Right cardiac atrium (tissue), 5 donors: ENCODE results near the gene ACER3. TPM values are rescaled to one million over a fixed set of nuclear protein-coding genes. Genes with fewer than 3 reads are reported as not detected.
"Not testable (repeated sequence)": the region's sequence is repeated elsewhere in the genome, so short reads cannot be mapped to it uniquely, and the experiment has no call there.

Experiments used
- ATAC-seq, 2 donors: fragments of 200-7000 bp; cut with Tn5 transposase; one replicate each; pipeline versions ENCODE4 v1.8.0 to v1.9.1; 2020; ENCODE audit warnings: moderate library complexity in 2 of 2, mild to moderate bottlenecking in 1 of 2
- DNase-seq, 3 donors: peaks; one replicate each; pipeline ENCODE4 v3.0.0-alpha.2; 2020
- H3K27ac ChIP-seq: one replicate; pipeline ENCODE4 v1.5.1; 2013; ENCODE audit warnings: mild to moderate bottlenecking, low read length, control low read depth, moderate library complexity
- H3K27me3 ChIP-seq: one replicate; pipeline ENCODE4 v1.6.1; 2013; ENCODE audit not compliant: control insufficient read depth, insufficient read depth
- H3K4me1 ChIP-seq: one replicate; pipeline ENCODE4 v1.6.1; 2013; ENCODE audit warnings: low read length; ENCODE audit not compliant: control insufficient read depth, insufficient read depth
- H3K4me3 ChIP-seq: one replicate; pipeline ENCODE4 v1.5.1; 2013; ENCODE audit warnings: low read length, control low read depth
- H3K9me3 ChIP-seq: one replicate; pipeline ENCODE4 v1.6.1; 2013; ENCODE audit warnings: low read length; ENCODE audit not compliant: control insufficient read depth
- WGBS: extraction: QIAGEN DNeasy Blood & Tissue Kit; methylation state at CpG from one replicate; pipeline ENCODE4 v1.1.7; 2013; 5-methylcytosine and 5-hydroxymethylcytosine counted together
- intact Hi-C, 4 donors: fragments of 100-400 bp; cut with DNase I; formaldehyde crosslinking; loops; one replicate each; pipeline versions ENCODE4 v1.11.0 to v1.14.0; 2022 to 2023
- polyA plus RNA-seq: library from polyadenylated mRNA; stranded (reverse); fragments of 200-250 nt; gene quantifications from one replicate; pipeline ENCODE4 v1.2.3, GENCODE V29; 2013
- total RNA-seq, 4 donors: library from RNA; stranded (reverse); fragmentation: NEBNext Ultra II Directional; extraction: Animal tissue kit (Norgen Biotek cat#: 25700); gene quantifications; one replicate each; pipeline ENCODE4 v1.2.1, GENCODE V29; 2021
- donor health status: healthy with polysubstance abuse.
- donor health status: DM: no; HTN: yes; CAD: no.
- donor health status: DM: no; HTN: no; CAD: no.
- donor health status: DM: no; HTN: yes; CAD: no; lungs with severe emphysema.
- donor health status: DM: yes; HTN: yes; CAD: no.

Gene ACER3
- total and polyA plus RNA-seq, 5 donors: 4.1 to 16.1 (median 12.1) TPM

DNA sequence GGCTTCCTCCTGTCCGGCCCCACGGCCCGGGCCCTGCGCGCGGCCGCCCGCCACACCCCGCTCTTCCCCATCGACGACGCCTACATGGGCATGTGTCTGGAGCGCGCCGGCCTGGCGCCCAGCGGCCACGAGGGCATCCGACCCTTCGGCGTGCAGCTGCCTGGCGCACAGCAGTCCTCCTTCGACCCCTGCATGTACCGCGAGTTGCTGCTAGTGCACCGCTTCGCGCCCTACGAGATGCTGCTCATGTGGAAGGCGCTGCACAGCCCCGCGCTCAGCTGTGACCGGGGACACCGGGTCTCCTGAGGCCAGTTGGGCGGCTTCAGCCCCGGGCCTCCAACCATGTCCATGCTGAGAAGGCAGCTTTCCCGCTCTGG is 179.7 kb downstream of the ACER3 start:
- ATAC-seq: no peak
- no peak for DNase-seq
- Histone ChIP-seq H3K27me3 (no peaks in the 10 kb centered on the region), H3K27ac (no peak overlapping the region), H3K4me3 (no peak overlapping the region), H3K9me3 (no peaks in the 10 kb centered on the region), H3K4me1 (peaks cover 5% of the 10 kb centered on the region)
- intact Hi-C loops: loop anchor here in 2 of 4 donors (10.0 kb wide), 1 partner anchor 144 kb away; no protein-coding TSS in a partner anchor
- WGBS: 66% methylated on average over 37 of the region's 37 CpGs

- WGBS: 92% methylated on average over 13 of the region's 13 CpGs
- intact Hi-C loops: loop anchor here in 2 of 4 donors (10.0 kb wide), 1 partner anchor 144 kb away; no protein-coding TSS in a partner anchor
- no peaks in the 10 kb centered on the region for H3K27me3 ChIP-seq
These were observed 180.2 kb downstream of the ACER3 start for GRCh38 chr11:77040889-77041288.

DNA sequence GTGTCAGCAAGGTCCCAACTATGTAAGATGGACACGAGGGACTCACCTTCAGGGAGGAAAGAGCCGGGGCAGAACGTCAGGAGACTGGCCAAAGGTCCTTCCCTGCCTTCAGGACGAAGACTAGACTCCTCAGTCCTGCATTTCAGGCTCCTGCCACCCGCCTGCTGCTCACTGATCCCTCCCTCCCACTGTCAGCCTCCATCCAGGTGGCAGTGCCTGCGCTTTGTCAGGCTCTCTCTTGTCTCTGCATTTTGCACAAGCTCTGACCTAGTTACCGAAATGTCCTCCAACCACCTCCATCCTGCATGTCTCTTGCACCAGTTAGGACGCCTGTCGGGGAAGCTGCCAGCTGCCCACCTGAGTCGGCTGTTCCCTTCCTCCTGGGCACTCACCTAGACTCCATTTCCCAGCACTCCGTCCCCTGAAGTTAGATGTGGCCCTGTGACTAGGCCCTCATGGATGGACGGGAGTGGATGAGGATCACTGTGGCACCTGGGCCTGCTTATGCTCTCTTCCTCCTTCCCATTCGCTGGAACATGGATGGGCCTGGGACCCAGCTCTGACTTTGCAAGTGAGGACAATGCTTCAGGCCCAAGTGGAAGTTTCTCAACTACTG is 181.5 kb downstream of the ACER3 start:
- WGBS: 88% methylated on average over 13 of the region's 13 CpGs
- Histone ChIP-seq H3K4me1 (peaks cover 5% of the 10 kb centered on the region), H3K27me3 (no peaks in the 10 kb centered on the region), H3K27ac (no peak overlapping the region), H3K4me3 (no peak overlapping the region), H3K9me3 (no peaks in the 10 kb centered on the region)
- ATAC-seq (no peak), DNase-seq (peak in 1 of 3 donors; percentile 37)
- intact Hi-C loops: loop anchor here in 2 of 4 donors (10.0 kb wide), 1 partner anchor 143 kb away; no protein-coding TSS in a partner anchor

More at GRCh38 chr11:77040889-77041288, 180.2 kb downstream of the ACER3 start:
- no peak overlapping the region for H3K27ac ChIP-seq
- peaks cover 5% of the 10 kb centered on the region for H3K4me1 ChIP-seq
- ATAC-seq (no peak), DNase-seq (no peak)
- no peak overlapping the region for H3K4me3 ChIP-seq
- H3K9me3 ChIP-seq: no peaks in the 10 kb centered on the region

GRCh38 chr11:77044356-77044755 is 183.6 kb downstream of the ACER3 start:
- H3K4me3 ChIP-seq: no peak overlapping the region
- 68% methylated on average over 2 of the region's 2 CpGs for WGBS
- intact Hi-C loops: loop anchor here in 2 of 4 donors (10.0 kb wide), 1 partner anchor 140 kb away; no protein-coding TSS in a partner anchor

DNA sequence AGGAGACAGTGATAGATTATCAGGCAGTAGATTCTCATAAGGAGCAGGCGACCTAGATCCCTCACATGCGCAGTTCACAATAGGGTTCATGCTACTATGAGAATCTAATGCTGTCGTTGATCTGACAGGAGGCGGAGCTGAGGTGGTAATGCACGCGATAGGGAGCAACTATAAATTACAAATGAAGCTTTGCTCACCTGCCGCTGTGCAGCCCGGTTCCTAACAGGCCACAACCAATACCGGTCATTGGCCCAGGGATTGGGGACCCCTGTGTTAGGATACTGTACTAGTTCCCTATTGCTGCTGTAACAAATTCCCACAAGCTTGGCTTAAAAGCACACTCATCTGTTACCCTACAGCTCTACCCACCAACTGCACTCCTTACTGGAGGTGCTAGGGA is 184.2 kb downstream of the ACER3 start:
- Histone ChIP-seq H3K27ac (no peak overlapping the region), H3K27me3 (no peaks in the 10 kb centered on the region), H3K4me1 (peaks cover 2% of the 10 kb centered on the region), H3K9me3 (no peaks in the 10 kb centered on the region), H3K4me3 (no peak overlapping the region)
- ATAC-seq: no peak
- whole genome bisulfite sequencing: 94% methylated on average over 9 of the region's 9 CpGs
- DNase-seq: no peak
- intact Hi-C loops: loop anchor here in 3 of 4 donors (5.0 to 10.0 kb wide), 2 partner anchors 47 to 140 kb away; no protein-coding TSS in a partner anchor

More at GRCh38 chr11:77044356-77044755, 183.6 kb downstream of the ACER3 start:
- DNase-seq (no peak), ATAC-seq (no peak)
- H3K27me3 ChIP-seq: no peaks in the 10 kb centered on the region
- H3K9me3 ChIP-seq: no peaks in the 10 kb centered on the region
- peaks cover 4% of the 10 kb centered on the region for H3K4me1 ChIP-seq
- H3K27ac ChIP-seq: no peak overlapping the region

DNA sequence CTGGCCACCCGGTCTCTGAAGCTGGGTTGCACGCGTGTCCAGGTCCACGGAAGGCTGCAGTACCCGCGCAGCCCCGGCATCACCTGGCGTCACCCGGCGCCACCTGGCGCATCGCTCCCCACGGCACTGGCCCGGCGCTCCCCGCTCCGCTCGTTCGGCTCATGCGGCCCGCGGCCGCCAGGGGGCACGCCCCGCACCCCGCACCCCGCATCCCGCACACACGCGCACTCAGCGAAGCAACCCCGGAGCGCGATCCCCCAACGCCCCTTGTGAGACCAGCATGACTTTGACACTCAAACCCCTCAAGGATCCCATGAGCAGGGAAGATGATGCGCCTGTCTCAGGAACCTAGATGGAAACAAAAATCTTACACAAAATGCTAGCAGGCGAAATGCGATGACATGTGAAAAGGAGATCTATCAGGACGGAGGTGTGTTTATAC is 185.4 kb downstream of the ACER3 start:
- Histone ChIP-seq H3K9me3 (no peaks in the 10 kb centered on the region), H3K27ac (no peak overlapping the region), H3K27me3 (no peaks in the 10 kb centered on the region), H3K4me3 (no peak overlapping the region), H3K4me1 (no peaks in the 10 kb centered on the region)
- peak; percentile 34 to 38 for ATAC-seq
- DNase-seq: peak in 2 of 3 donors; percentile 65 to 75
- 6% methylated on average over 39 of the region's 39 CpGs for WGBS
- intact Hi-C loops: loop anchor here in 3 of 4 donors (1.0 to 10.0 kb wide), 4 partner anchors 45 to 139 kb away; no protein-coding TSS in a partner anchor

- Histone ChIP-seq H3K27me3 (no peaks in the 10 kb centered on the region), H3K27ac (no peak overlapping the region), H3K9me3 (no peaks in the 10 kb centered on the region), H3K4me1 (no peaks in the 10 kb centered on the region), H3K4me3 (peak overlapping the region; percentile 51)
- intact Hi-C loops: loop anchor here in 3 of 4 donors (2.0 to 10.0 kb wide), 3 partner anchors 44 to 138 kb away; no protein-coding TSS in a partner anchor
- ATAC-seq (peak; percentile 92 to 93), DNase-seq (peak in 2 of 3 donors; percentile 70 to 75)
- WGBS: 11% methylated on average over 15 of the region's 15 CpGs
These were observed 186.5 kb downstream of the ACER3 start for GRCh38 chr11:77047007-77047927.

DNA sequence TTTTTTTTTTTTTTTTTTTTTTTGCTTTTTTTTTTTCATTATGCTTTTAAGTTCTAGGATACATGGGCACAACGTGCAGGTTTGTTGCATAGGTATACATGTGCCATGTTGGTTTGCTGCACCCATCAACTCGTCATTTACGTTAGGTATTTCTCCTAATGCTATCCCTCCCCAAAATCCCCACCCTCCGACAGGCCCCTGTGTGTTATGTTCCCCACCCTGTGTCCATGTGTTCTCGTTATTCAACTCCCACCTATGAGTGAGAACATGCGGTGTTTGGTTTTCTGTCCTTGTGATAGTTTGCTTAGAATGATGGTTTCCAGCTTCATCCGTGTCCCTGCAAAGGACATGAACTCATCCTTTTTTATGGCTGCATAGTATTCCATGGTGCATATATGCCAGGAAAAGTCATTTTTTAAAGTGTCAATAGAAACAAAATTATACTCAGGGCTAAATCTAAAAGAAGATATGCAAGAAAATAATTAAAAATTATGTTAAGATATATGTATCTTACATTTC is 187.3 kb downstream of the ACER3 start:
- DNase-seq, H3K4me3 ChIP-seq, H3K9me3 ChIP-seq, H3K4me1 ChIP-seq, H3K27ac ChIP-seq, H3K27me3 ChIP-seq, ATAC-seq: not testable (repeated sequence)
- intact Hi-C loops: loop anchor here in 3 of 4 donors (2.0 to 10.0 kb wide), 3 partner anchors 43 to 137 kb away; no protein-coding TSS in a partner anchor
- WGBS: 73% methylated on average over 7 of the region's 7 CpGs

GRCh38 chr11:77049026-77049425 is 188.3 kb downstream of the ACER3 start:
- no peaks in the 10 kb centered on the region for H3K9me3 ChIP-seq
- no peak overlapping the region for H3K27ac ChIP-seq
- no peaks in the 10 kb centered on the region for H3K27me3 ChIP-seq
- H3K4me3 ChIP-seq: no peak overlapping the region
- intact Hi-C loops: loop anchor here in 3 of 4 donors (5.0 to 10.0 kb wide), 2 partner anchors 43 to 136 kb away; no protein-coding TSS in a partner anchor
- no peaks in the 10 kb centered on the region for H3K4me1 ChIP-seq
- no peak for ATAC-seq
- no peak for DNase-seq
- WGBS: 74% methylated on average over 6 of the region's 6 CpGs

GRCh38 chr11:77051511-77051910 is 190.8 kb downstream of the ACER3 start:
- ATAC-seq: no peak
- no peak overlapping the region for H3K4me3 ChIP-seq
- WGBS: 87% methylated on average over 3 of the region's 3 CpGs

More at GRCh38 chr11:77051511-77051910, 190.8 kb downstream of the ACER3 start:
- H3K27me3 ChIP-seq: no peaks in the 10 kb centered on the region
- no peaks in the 10 kb centered on the region for H3K4me1 ChIP-seq
- intact Hi-C loops: loop anchor here in 1 of 4 donors (5.0 kb wide), 1 partner anchor 36 kb away; no protein-coding TSS in a partner anchor
- H3K9me3 ChIP-seq: no peaks in the 10 kb centered on the region
- DNase-seq: no peak
- H3K27ac ChIP-seq: no peak overlapping the region
